GM18868 (cell line): ENCODE measurements around the gene SNX25.
A peak's percentile ranks its signal among the peaks of the same experiment; 100 is the strongest.
"Not testable (repeated sequence)": the region's sequence is repeated elsewhere in the genome, so short reads cannot be mapped to it uniquely, and the experiment has no call there.

Experiments used
- ATAC-seq: cut with Tn5 transposase; IDR thresholded peaks from one replicate; pipeline ENCODE4 v1.9.1; 2021; ENCODE audit warnings: mild to moderate bottlenecking, moderate library complexity; ENCODE audit not compliant: unreplicated experiment

SNX25 gene

DNA sequence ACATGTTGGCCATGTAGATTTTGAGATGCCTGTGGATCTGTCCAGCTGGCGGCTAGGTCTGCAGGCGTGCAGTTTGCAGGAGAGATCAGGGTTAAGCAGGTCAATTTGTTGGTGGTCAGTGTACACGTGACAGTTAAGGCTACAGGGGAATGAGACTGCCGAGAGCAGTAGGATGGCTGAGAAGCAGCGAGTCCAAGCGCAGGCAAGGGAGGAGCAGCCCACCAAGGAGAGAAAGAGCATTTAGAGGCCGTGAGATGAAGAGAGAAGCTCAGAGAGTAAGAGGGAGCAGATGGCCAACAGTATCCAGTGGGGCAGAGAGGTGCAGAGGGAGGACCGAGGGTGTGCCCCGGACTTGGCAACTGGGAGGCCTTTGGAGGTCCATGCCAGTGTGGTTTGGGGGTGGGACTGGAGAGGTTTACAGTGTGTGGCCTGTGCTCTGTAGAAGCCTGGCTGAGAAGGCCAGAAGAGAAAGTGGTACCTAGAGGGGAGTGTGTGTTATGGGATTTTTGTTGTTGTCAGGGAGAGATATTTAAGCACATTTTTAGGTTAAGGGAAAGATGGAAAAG, 18.4 kb downstream of the SNX25 start:
- no peak for ATAC-seq

- no peak for ATAC-seq
These were observed 19.8 kb downstream of the SNX25 start for GRCh38 chr4:185229021-185229818.

DNA sequence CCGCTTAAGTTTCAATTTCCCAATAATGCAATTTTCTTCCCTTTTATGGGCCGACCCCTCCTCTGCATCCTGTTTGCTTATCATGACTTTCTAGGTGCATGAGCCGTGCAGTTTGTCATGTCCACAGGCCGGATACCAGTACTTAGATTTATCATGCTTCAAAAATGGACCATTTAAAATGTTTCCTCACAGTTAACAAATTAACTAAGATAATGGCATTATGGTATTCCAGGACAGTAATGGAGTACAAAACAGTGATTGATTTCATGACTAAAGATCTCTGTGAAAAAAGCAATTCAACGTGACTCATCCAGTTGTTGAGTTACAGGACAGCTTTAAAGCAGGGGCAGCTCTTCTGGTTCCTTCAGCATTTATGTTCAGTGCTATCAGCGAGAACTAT, 23.0 kb downstream of the SNX25 start:
- ATAC-seq, result no peak

DNA sequence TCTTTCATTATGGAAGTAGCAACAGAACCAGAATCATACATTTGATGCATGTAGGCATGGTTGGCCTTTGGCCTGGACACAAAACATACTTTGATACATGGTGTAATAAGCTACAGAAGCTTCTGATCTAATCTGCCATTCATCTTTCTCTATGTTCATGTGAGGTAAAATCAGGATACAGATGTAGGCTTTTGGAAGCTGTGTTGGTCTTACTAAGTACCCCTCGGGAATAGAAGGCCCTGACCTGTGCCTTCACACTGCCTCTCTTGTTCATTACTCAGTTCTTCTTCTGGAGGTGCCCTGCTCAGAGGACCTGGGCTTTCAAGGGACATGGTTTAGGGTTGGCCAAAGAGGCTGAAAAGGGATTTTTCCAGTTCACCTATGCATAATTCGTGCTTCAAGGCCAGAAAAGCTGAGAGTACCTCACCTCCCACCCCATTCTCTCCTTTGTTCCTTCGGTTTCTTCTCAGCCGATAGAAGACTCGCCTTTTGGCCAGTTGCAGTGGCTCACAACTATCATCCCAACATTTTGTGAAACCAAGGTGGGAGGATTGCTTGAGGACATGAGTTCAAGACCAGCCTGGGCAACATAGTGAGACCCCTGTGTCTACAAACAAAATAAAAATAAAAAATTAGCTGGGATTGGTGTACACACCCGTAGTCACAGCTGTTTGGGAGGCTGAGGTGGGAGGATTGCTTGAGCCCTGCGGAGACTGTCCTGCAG, 25.9 kb downstream of the SNX25 start:
- ATAC-seq, result no peak

- no peak for ATAC-seq
These were observed 26.6 kb downstream of the SNX25 start for GRCh38 chr4:185235843-185236503.

DNA sequence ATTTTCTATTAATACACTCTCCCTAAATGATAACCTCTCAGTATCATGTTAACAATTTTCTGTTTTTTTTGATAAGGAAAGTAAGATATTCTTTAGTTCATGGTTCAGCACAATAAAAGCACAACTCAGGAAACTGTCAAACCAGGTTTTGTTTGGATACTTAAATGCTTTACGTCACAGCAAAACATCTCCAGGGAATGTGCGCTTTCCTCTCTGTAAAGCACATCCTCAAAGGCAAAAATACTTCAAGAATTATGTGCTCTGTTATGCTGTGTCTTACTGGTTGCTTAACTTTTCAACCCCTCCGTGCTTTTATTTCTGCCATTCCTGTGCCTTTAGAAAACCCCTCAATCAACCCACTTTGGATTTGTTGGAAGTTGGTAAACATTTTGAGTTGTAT, 27.8 kb downstream of the SNX25 start:
- ATAC-seq, result no peak

- no peak for ATAC-seq
These were observed 28.9 kb downstream of the SNX25 start for GRCh38 chr4:185238215-185238681.

DNA sequence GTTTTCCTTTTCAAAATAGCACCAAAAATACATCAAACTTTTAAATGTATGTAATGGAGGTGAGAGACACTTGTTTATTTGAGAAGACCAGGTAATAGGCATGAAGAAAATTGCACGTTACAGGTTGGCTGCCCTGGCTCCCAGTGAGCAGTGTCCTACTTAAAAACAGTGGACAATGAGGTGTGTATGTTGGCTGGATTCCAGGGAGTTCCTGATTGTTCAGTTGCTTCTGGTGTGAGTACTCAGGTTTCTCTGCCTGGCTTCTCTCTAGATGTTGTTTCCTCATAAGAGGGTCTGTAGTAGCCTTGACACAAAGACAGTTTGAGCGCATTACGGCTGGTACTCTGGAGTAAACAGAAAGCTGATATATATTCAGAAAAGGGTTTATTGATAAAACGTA, 29.4 kb downstream of the SNX25 start:
- ATAC-seq, result no peak

- ATAC-seq, result not testable (repeated sequence)
These were observed 31.1 kb downstream of the SNX25 start for GRCh38 chr4:185240486-185240885.

GRCh38 chr4:185242749-185243533, 33.5 kb downstream of the SNX25 start:
- ATAC-seq, result no peak

GRCh38 chr4:185243879-185244278, 34.5 kb downstream of the SNX25 start:
- ATAC-seq, result no peak

DNA sequence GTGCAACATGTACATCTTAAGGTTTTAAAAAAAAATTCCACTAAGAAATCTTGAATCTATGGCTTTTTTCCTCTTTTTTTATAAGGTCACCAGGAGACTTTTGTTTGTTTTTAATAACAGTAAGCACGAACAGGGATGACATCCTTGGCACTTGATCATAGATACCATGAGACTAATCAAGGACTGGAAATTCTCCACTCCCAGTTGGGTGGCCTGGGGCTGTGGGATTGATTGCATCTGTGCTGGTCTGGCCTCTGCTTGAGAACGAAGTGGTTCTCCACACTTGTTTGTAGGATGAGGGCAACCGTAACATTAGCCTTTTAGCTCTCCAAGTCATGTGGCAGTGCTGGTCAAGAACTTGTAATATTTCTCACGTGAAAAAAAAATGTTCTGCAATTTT, 35.4 kb downstream of the SNX25 start:
- ATAC-seq, result no peak

DNA sequence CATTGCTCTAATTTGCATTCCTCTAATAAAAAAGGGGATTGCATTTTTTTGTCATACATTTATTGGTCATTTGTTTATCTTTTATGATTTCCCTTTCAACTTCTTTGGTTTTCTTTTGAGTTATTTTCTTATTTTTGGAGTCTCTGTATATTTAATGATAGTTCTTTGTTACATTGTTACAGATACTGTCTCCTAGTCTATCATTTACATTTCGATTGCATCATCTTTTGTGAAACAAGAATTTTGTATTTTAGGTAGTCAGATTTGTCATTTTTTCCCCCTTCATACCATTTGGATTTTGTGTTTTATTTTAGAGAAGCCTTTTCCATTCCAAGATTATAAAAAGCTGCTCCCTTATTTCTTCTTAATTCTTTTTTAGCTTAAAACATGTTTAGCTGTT, 37.1 kb downstream of the SNX25 start:
- ATAC-seq, result no peak

DNA sequence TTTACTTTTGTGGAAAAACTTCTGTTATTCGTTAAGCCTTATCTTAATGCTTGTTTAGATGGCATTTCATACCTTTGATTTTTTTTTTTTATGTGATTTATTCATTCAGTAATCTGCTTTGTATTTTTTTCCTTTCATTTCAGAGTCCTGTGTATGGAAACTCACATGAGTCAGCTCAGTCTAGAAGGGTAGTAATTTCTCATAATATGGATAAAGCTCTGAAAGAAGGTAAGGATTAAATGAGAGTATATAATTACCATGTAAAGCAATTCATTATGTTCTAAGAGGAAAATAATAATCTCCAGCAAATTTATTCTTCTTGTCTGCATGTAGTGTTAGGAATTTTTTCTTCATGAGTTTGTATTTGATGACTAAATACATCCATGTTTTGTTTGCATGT, 37.8 kb downstream of the SNX25 start:
- ATAC-seq, result no peak

DNA sequence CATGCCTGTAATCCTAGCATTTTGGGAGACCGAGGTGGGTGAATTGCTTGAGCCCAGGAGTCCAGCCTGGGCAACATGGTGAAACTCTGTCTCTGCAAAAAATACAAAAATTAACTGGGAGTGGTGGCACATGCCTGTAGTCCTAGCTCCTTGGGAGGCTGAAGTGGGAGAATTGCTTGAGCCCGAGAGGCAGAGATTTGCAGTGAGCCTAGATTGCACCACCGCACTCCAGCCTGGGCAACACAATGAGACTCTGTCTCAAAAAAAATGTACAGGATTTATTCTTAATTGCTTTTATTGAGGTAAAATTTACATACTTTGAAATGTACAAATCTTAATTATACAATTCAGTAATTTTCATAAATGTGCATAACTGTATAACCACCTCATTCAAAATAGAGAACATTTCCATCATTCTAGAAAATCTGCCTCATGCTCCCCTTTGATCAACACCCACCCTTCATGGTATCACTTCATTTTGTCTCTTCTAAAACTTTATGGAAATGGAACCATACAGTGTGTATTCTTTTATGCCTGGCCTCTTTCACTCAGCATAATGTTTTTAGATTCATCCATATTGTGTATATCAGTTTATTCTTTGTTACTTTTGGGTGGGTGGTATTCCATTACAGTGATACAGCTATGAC, 39.1 kb downstream of the SNX25 start:
- ATAC-seq, result no peak

- ATAC-seq, result no peak
These were observed 39.7 kb downstream of the SNX25 start for GRCh38 chr4:185249105-185249504.

DNA sequence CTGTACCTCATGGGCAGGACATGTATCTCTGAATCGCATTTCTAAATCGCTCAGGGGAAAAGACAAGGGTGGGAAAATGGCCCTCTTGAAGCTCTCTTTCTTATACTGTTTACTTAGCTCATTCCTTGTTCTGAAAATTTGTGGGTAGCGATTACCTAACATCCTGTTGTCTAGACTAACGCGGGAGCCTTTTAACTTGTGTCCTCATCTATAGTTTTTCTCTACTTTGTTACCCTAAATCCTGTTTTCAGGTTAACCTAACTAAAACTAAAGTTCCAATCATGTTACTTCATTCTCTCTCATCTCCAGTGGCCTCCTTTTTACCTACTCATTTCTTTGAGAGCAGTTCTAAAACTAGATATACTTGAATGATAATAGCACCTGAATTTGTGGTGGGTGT, 45.0 kb downstream of the SNX25 start:
- ATAC-seq, result peak; percentile 25

DNA sequence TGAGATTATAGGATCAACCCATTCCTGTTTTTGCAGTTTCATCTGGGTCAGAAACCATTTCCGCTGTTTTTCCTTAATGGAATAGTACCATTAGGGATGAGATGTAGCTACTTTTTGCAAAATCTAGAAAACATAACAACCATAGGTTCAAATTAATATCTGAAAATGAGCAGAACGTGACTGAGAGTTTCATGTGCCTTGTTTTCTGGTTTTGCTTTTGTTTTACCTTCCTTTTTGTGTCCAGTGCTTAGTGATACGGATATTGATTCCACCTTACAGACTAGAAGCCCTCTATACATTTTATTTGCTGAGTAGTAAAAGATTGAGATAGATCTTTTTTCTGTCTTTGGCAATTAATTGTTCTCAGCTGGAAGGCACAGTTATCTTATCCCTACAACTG, 46.5 kb downstream of the SNX25 start:
- ATAC-seq, result peak; percentile 45

GRCh38 chr4:185256446-185256845, 47.0 kb downstream of the SNX25 start:
- no peak for ATAC-seq

- no peak for ATAC-seq
These were observed 47.7 kb downstream of the SNX25 start for GRCh38 chr4:185257086-185257485.
